B cell (primary cell): ENCODE results near the gene AIG1. TPM values are rescaled to one million over a fixed set of nuclear protein-coding genes. Genes with fewer than 3 reads are reported as not detected.

Experiments used
- ATAC-seq: fragments of 200-7000 bp; cut with Tn5 transposase; one replicate; pipeline ENCODE4 v1.10.0; 2021; ENCODE audit warnings: low read depth, mild to moderate bottlenecking, moderate number of reproducible peaks, moderate library complexity
- CTCF ChIA-PET: fragments of 350-600 bp; sonication (Branson Sonifier 250); formaldehyde crosslinking; loops from one replicate; lab custom pipeline; 2021; ENCODE audit warnings: antibody characterized with exemption, inconsistent platforms; lab: Charles Lee
- POLR2A ChIA-PET: fragments of 350-600 bp; sonication (Branson Sonifier 250); formaldehyde crosslinking; loops from one replicate; lab custom pipeline; 2021; ENCODE audit warnings: antibody characterized with exemption; lab: Charles Lee
- DNase-seq: peaks from one replicate; pipeline ENCODE4 v3.0.0; 2013
- H2AFZ ChIP-seq: 2 replicates; pipeline ENCODE4 v1.6.1; 2012; ENCODE audit warnings: mild to moderate bottlenecking, low read depth, low read length; ENCODE audit not compliant: insufficient read depth, poor library complexity, severe bottlenecking
- H3K27ac ChIP-seq, 2 donors: 1 replicate in 1 of 2; 2 replicates in 1 of 2; pipeline ENCODE4 v1.5.1; 2012 to 2013; ENCODE audit warnings: low read length in 2 of 2, mild to moderate bottlenecking in 2 of 2, moderate library complexity in 1 of 2
- H3K27me3 ChIP-seq, 4 experiments: fragments of 200-600 bp in 1 of 4; sonication (generic) in 1 of 4; replicated peaks in 1 of 4; 1 replicate in 2 of 4; 2 replicates in 2 of 4; pipeline versions ENCODE4 v1.6.1 to v1.7.0; 2013 to 2016; ENCODE audit warnings: low read length in 3 of 4, mild to moderate bottlenecking in 2 of 4, mixed read lengths in 1 of 4, moderate library complexity in 1 of 4; ENCODE audit not compliant: insufficient read depth in 4 of 4, control insufficient read depth in 3 of 4; ENCODE audit errors: control extremely low read depth in 1 of 4
- H3K36me3 ChIP-seq, 2 experiments: replicated peaks in 1 of 2; 1 replicate in 1 of 2; 2 replicates in 1 of 2; pipeline versions ENCODE4 v1.6.1 to v1.7.1; 2013; ENCODE audit warnings: low read length in 1 of 2; ENCODE audit not compliant: insufficient read depth in 2 of 2, control insufficient read depth in 1 of 2; ENCODE audit errors: control extremely low read depth in 1 of 2, extremely low read depth in 1 of 2
- H3K4me1 ChIP-seq, 2 donors: fragments of 200-600 bp in 1 of 2; sonication (generic) in 1 of 2; 1 replicate in 1 of 2; 2 replicates in 1 of 2; pipeline versions ENCODE4 v1.5.1 to v1.6.1; 2013 to 2017; ENCODE audit warnings: low read length in 2 of 2; ENCODE audit not compliant: control insufficient read depth in 2 of 2, insufficient read depth in 2 of 2
- H3K4me2 ChIP-seq: replicated peaks from 2 replicates; pipeline ENCODE3; 2012; ENCODE audit warnings: mild to moderate bottlenecking, low read depth, low read length; ENCODE audit not compliant: poor library complexity, severe bottlenecking
- H3K4me3 ChIP-seq, 5 experiments: fragments of 200-600 bp in 1 of 5; sonication (generic) in 1 of 5; 1 replicate in 3 of 5; 2 replicates in 2 of 5; pipeline versions ENCODE4 v1.5.1 to v1.7.0; 2011 to 2016; ENCODE audit warnings: low read length in 4 of 5, mild to moderate bottlenecking in 4 of 5, low read depth in 2 of 5, control low read depth in 1 of 5, moderate library complexity in 1 of 5; ENCODE audit not compliant: insufficient read depth in 1 of 5; ENCODE audit errors: control extremely low read depth in 1 of 5, extremely low read depth in 1 of 5
- H3K79me2 ChIP-seq: fragments of 200-600 bp; sonication (generic); one replicate; pipeline ENCODE4 v1.6.0; 2016; ENCODE audit warnings: low read length; ENCODE audit not compliant: control insufficient read depth, insufficient read depth
- H3K9ac ChIP-seq: fragments of 200-600 bp; sonication (generic); 2 replicates; pipeline ENCODE4 v1.6.1; 2017; ENCODE audit warnings: mild to moderate bottlenecking, low read length, moderate library complexity
- H3K9me3 ChIP-seq, 3 donors: one replicate each; pipeline versions ENCODE4 v1.6.1 to v1.7.1; 2013; ENCODE audit warnings: low read length in 2 of 3; ENCODE audit not compliant: control insufficient read depth in 2 of 3, insufficient read depth in 1 of 3; ENCODE audit errors: control extremely low read depth in 1 of 3
- H4K20me1 ChIP-seq: 2 replicates; pipeline ENCODE4 v1.6.0; 2012; ENCODE audit warnings: mild to moderate bottlenecking, low read length; ENCODE audit not compliant: insufficient read depth, control insufficient read depth, poor library complexity, severe bottlenecking
- H3K27ac Mint-ChIP-seq: one replicate; pipeline ENCODE4 v1.8.0; 2021; ENCODE audit warnings: mixed read lengths
- H3K27me3 Mint-ChIP-seq: one replicate; pipeline ENCODE4 v1.8.0; 2021; ENCODE audit warnings: mixed read lengths
- H3K4me1 Mint-ChIP-seq: one replicate; pipeline ENCODE4 v1.8.0; 2021; ENCODE audit warnings: mixed read lengths
- H3K4me3 Mint-ChIP-seq: one replicate; pipeline ENCODE4 v1.8.0; 2021; ENCODE audit warnings: mixed read lengths
- H3K9me3 Mint-ChIP-seq: one replicate; pipeline ENCODE4 v1.8.0; 2022; ENCODE audit warnings: mixed read lengths; ENCODE audit not compliant: insufficient read depth
- CTCF ChIP-seq: fragments of 200-600 bp; IDR thresholded peaks from one replicate; pipeline ENCODE4 v1.8.0; 2022; ENCODE audit warnings: antibody characterized with exemption, mild to moderate bottlenecking
- EZH2 ChIP-seq: IDR thresholded peaks from 2 replicates; pipeline ENCODE4 v1.6.1; 2012; ENCODE audit warnings: borderline replicate concordance, low read depth, mild to moderate bottlenecking, moderate library complexity, low read length; ENCODE audit not compliant: insufficient read depth, poor library complexity, severe bottlenecking
- WGBS: methylation state at CpG from one replicate; pipeline ENCODE4 v1.1.5; 2013; ENCODE audit warnings: missing lambda C conversion rate; ENCODE audit not compliant: insufficient coverage; 5-methylcytosine and 5-hydroxymethylcytosine counted together
- intact Hi-C: fragments of 100-400 bp; cut with micrococcal nuclease; formaldehyde crosslinking; loops from one replicate; pipeline ENCODE4 v1.10.0; 2022
- polyA plus RNA-seq: library from polyadenylated mRNA; depleted of rRNA; stranded (reverse); fragments of >200 nt; gene quantifications from 2 replicates; pipeline ENCODE4 v1.2.3, GENCODE V29; 2012
- total RNA-seq, 2 donors: library from RNA; stranded (reverse); fragments of 120-200 nt in 1 of 2; gene quantifications; 1 replicate in 1 of 2; 2 replicates in 1 of 2; pipeline versions ENCODE4 v1.2.3 to v1.2.4, GENCODE V29; 2013 to 2022

Gene AIG1
- total and polyA plus RNA-seq, 2 donors (not counting 1 experiment from before 2014, with no cell fraction given): 7.0 to 9.0 TPM

GRCh38 chr6:143210420-143210819 lies 149.7 kb downstream of the AIG1 start:
- Histone ChIP-seq H3K4me3 (no peak overlapping the region), H3K9me3 (no peaks in the 10 kb centered on the region), H3K27ac (no peak overlapping the region), H4K20me1 (no peaks in the 10 kb centered on the region), H2AFZ (no peak overlapping the region), H3K27me3 (no peaks in the 10 kb centered on the region), H3K4me2 (no peak overlapping the region), H3K9ac (no peak overlapping the region), H3K79me2 (no peaks in the 10 kb centered on the region), H3K36me3 (no peaks in the 10 kb centered on the region), H3K4me1 (no peaks in the 10 kb centered on the region)
- no peaks in the 10 kb centered on the region for H3K4me1 Mint-ChIP-seq
- H3K9me3 Mint-ChIP-seq: peaks cover 2% of the 10 kb centered on the region
- TF ChIP-seq EZH2: no peak
- no peak for TF ChIP-seq CTCF
- ATAC-seq (no peak), DNase-seq (no peak)
- no CpG with 5 or more reads among the region's 2 CpGs for WGBS
- no peaks in the 10 kb centered on the region for H3K27me3 Mint-ChIP-seq
- CTCF ChIA-PET: no interaction called here
- H3K4me3 Mint-ChIP-seq: no peak overlapping the region
- intact Hi-C loops: no loop called here
- POLR2A ChIA-PET: no interaction called here
- no peak overlapping the region for H3K27ac Mint-ChIP-seq

GRCh38 chr6:143213859-143214376 lies 153.2 kb downstream of the AIG1 start:
- POLR2A ChIA-PET: no interaction called here

More at GRCh38 chr6:143213859-143214376, 153.2 kb downstream of the AIG1 start:
- H3K4me1 Mint-ChIP-seq: no peaks in the 10 kb centered on the region
- no peak overlapping the region for H3K27ac Mint-ChIP-seq
- Histone ChIP-seq H3K79me2 (no peaks in the 10 kb centered on the region), H3K9me3 (no peaks in the 10 kb centered on the region), H4K20me1 (no peaks in the 10 kb centered on the region), H3K36me3 (no peaks in the 10 kb centered on the region), H2AFZ (no peak overlapping the region), H3K27me3 (no peaks in the 10 kb centered on the region), H3K4me3 (no peak overlapping the region), H3K4me2 (no peak overlapping the region), H3K9ac (no peak overlapping the region), H3K27ac (no peak overlapping the region), H3K4me1 (no peaks in the 10 kb centered on the region)
- peaks cover 2% of the 10 kb centered on the region for H3K9me3 Mint-ChIP-seq
- intact Hi-C loops: no loop called here
- ATAC-seq (no peak), DNase-seq (no peak)
- TF ChIP-seq EZH2: no peak
- no peak for TF ChIP-seq CTCF
- CTCF ChIA-PET: no interaction called here
- H3K27me3 Mint-ChIP-seq: no peaks in the 10 kb centered on the region
- no peak overlapping the region for H3K4me3 Mint-ChIP-seq
- 85% methylated on average over 3 of the region's 3 CpGs for WGBS
